NCI-H1048 (cell line): ENCODE measurements around the gene PLS3.
A peak's percentile ranks its signal among the peaks of the same experiment; 100 is the strongest.
"Not testable (repeated sequence)": the region's sequence is repeated elsewhere in the genome, so short reads cannot be mapped to it uniquely, and the experiment has no call there.

Experiments
- DNase-seq: peaks from one replicate; lab custom pipeline; 2025; lab: John Stamatoyannopoulos, UW

PLS3 gene

DNA sequence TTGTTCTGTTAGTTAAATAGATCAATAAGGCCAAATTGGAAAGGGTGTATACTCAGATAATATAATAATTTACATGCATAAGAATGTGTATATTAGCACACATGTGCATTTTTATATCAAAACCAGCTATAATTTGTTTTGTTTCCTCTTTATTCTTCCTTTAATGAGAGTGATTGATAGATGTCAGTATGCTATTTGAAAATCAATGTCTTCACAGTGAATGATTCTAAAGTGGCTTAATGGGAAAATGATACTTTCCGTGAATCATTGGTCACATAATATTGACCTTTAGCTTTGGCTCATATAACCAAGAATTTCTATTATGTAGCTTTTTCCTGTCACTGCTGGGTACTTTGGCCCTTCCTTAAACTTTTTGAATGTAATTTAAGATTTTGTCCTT is 48.6 kb downstream of the PLS3 start:
- DNase-seq: no peak

DNA sequence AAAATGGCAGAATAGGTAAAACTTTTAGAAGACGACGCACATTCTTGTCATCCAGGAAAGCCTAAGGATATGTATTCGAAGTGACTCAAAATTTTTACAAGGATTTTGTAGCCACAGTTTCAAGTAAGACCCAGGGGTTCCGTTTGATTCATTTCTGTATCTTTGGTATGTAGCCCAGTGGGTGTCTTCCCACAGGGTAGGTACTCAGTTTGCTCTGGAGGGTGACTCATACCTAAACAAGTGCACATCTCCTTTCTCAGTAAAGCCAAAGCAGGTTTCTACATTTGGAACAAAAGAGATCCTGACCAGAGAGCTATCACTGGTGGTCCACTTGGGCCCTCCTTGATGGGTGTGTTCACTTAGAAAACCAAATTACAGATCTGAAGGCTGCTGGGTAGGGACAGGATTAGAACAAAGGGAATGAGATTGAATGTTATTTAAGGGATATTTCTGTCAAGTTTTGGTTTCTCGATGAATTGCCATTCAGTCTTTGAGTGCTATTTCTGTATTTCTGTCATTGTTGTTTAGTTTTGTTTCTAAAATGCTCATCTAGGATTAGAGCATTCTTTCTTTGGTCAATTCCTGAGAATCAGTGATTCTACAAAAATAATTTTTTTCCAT is 56.1 kb downstream of the PLS3 start:
- DNase-seq: no peak

DNA sequence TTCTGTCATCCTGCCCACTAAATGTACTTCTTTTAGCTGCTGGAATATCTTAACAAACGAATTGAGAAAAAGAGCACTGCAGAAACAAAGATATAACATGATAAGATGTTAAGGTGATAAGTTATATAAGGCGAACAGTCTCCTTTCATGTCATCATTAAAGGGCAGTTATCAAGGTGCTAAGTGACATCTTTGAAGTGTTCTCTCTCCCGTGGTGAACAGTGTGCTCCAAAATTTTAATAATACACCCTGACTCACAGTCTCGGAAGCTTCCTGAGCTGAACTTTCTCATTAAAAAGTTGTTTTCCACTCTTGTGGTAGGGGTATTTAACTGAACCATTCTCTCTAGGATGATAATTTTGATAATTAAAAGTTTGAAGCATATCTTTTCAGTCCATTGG is 61.6 kb downstream of the PLS3 start:
- no peak for DNase-seq

DNA sequence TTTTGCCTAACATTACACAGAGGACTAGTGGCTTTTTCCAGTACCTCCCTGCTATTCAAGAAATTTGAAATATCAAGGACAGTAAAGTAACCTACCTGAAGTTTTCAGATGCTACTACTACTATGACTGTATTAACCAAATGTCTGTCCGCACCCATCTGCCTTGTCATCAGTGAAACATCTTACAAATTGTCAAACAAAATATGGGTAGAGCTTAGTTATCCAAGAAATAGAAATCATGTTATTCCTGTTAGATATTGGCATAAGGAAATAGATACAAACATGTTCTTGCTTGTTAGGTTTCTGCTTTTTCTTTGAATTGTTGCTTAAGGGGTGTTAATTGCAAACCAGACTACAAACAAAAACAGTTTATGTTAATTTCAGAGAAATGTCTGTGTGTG is 63.9 kb downstream of the PLS3 start:
- DNase-seq: no peak

DNA sequence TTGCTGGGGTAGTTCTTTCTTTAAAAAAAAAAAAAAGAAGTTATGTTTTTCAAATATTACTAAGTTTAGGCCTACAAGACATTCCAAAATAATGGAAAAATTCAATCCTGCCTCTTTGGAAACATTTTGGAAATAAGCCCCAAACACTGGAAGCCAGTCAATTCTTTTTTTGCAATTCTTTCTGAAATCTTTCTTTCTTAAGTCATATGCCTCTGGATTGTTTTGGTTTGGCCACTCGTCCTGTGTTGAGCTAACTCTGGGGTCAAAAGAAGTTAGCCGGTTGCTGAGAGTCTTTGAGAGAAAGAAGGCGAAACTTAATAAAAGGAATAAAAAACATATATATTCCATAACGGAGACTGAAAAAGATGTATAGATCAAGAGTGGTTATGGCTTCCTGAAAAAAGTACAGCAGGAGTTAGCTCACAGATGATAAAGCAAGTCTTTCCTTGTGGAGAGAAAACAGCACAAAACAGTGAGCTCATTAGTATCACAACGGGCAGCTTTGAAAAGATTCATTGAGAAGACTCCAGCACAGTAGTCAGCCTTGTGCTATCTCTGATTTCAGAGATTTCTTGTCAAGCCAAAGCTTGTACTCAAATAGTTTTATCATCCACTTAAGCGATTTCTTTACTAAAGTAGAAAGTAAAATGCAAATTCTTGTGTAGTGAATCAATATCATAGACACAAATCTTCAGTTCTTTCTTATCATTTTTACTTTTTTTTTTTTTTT is 64.8 kb downstream of the PLS3 start:
- DNase-seq: no peak

DNA sequence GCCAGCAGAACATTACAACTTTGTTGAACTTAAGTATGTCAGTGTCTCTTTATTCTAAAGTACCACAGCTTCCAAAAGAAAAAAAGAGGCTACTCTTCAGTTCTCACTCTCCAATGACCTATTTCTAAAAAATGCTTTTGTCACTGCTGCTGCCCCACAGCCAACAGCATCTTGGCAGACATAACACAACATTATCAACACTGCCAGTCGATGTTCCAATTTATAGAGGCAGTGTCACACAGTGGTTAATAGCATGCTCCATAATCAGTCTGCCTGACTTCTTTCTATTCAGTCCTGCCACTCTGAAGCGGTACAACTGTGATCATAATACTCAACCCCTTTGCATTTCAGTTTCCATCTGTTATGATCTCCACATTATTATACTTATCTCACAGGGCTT is 69.2 kb downstream of the PLS3 start:
- no peak for DNase-seq

DNA sequence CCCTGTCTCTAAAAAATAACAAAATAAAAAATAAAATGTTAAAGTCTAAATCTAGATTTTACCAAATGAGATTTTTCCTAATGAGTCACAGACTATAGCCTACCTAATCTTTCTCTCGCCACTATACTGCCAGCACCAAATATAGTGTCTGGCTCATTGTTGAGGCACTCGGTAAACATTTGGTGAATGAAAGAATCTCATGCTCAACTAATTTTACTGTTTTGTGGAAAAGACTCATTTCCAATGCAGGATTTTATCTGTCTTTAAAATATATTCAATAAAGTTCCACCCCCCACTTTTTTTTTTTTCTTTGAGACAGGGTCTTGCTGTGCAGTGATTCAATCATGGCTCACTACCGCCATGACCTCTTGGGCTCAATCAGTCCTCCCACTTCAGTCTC is 71.5 kb downstream of the PLS3 start:
- DNase-seq: no peak

DNA sequence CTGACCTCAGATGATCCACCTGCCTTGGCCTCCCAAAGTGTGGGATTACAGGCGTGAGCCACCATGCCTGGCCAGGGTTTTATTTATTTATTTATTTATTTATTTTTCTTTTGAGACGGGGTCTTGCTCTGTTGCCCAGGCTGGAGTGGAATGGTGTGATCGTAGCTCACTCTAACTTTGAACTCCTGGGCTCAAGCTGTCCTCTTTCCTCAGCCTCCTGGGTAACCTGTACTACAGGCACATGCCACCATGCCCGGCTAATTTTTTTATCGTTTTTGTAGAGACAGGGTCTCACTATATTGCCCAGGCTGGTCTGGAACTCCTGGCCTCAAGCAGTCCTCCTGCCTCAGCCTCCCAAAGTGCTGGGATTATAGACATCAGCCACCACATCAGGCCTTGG is 72.4 kb downstream of the PLS3 start:
- DNase-seq: not testable (repeated sequence)

DNA sequence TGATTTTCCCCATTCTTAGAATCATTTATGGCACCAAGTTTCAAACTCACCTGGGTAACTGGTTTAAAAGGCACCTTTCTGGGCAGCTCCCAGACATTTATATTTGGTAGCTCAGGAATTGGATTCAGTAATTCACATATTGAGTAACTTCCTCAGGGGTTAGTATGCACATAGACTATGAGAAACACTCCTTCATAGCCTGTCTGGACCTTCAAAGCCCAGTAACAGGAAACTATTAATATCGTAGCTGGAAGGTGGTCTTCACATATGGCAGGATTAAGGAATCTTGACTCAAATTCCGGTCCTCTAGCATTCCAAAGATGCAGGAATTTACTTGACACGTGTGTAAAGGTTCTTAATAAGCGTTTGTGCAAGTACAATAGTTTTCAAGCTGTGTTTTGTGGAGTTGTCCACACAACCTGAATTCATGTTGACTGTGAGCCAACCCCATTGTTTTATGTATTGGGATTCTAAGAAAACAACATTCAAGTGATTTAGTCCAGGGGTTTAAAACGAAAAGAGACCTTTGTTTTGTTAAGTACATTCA is 78.4 kb downstream of the PLS3 start:
- no peak for DNase-seq

DNA sequence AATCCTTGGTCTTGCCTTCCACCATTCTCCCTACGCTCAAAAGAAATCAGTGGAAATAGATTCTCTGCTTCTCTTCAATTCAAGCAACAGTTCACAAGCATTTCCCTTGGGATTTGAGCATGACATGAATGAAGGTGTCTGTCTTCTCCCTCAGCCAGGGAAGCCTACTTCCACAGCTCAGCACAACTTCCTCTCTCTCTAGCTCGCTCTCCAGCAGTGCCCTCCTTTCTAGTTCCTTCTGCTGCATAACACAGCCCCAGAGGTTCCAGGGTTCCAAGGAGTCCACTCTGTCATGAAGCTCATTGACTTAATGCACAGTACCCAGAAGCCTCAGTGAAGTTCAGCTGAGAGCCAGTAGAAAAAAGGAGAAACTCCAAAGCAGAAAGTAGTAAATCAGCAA is 81.3 kb downstream of the PLS3 start:
- no peak for DNase-seq

DNA sequence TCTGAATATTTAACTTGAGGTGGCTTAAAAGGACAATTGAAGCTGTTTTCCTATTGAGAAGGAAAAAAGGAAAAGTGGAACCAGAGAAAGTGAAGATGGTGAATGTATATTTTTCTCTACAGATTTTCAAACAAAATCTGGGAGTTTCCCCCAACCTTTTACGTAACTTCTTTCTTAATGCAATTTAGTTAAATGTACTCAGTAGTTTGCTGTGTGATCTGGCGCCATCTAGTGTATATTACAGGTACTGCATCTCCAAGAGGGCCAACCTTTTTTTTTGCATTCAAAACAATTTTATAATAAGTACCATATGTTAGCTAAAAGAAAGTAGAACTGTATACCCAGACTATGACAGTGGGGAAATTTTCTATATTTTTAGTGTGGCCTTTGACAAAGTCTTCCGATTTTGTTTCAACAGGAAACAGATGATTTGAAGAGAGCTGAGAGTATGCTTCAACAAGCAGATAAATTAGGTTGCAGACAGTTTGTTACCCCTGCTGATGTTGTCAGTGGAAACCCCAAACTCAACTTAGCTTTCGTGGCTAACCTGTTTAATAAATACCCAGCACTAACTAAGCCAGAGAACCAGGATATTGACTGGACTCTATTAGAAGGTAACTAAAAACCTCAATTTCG is 82.0 kb downstream of the PLS3 start:
- no peak for DNase-seq

DNA sequence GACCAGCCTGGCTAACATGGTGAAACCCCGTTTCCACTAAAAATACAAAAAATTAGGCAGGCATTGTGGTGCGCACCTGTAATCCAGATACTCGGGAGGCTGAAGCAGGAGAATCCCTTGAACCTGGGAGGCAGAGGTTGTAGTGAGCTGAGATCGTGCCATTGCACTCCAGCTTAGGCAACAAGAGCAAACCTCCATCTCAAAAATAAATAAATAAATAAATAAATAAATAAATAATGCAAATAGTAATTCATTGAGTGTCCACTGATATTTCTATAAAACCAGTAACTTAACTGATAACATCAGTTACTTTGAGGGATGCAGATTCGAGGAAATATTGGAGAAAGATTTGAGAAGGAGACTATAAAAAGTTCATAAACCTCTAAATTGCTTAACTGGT is 83.4 kb downstream of the PLS3 start:
- not testable (repeated sequence) for DNase-seq

DNA sequence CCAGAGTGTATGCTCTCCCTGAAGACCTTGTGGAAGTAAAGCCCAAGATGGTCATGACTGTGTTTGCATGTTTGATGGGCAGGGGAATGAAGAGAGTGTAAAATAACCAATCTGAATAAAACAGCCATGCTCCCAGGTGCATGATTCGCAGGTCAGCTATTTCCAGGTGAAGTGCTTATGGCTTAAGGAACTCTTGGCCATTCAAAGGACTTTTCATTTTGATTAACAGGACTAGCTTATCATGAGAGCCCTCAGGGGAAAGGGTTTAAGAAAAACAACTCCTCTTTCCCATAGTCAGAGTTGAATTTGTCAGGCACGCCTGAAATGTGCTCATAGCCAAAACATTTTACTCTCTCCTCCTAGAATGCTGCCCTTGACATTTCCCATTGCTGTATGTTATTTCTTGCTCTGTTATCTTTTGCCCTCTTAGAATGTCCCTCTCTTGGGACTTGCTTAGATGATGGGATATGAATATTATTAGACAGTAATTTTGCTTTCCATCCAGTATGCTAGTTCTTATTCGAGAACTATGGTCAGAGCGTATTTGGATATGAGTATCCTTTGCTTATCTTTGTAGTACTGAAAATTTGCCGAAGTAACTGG is 88.6 kb downstream of the PLS3 start:
- no peak for DNase-seq

DNA sequence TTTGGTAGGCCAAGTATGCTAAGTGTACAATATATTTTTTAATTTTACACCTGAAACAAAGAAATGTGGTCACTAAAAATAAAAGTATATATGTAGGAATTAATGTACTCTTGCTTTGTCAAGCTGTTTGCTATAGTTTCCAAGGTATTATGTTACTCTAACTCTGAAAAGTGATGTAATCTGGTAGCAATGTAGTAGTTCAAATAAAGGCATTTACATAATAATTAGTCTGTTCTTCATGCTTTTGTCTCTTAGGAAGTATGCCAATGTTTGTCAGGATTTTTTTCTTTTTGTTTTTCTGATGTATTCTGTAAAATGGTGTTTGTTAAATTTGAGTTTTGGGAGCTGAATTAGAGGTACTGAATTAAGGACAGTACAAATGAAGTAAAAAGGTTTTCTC is 89.5 kb downstream of the PLS3 start:
- DNase-seq: no peak

DNA sequence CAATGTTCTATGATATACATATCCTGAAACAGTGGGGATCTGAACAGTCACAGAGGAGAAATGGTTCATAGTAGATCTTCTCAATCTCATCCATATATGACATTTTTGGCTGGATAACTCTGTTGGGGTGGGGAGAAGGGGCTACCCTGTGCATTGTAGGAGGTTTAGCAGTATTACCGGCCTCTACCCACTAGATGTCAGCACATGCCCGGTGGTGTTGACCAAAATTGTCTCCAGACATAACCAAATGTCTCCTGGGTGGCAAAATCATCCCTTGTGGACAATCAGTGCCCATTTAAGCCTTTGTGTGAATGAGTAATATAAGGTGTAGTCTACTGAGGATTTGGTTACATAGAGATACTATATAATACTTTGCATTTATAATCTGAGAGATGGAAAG is 89.9 kb downstream of the PLS3 start:
- DNase-seq: no peak

DNA sequence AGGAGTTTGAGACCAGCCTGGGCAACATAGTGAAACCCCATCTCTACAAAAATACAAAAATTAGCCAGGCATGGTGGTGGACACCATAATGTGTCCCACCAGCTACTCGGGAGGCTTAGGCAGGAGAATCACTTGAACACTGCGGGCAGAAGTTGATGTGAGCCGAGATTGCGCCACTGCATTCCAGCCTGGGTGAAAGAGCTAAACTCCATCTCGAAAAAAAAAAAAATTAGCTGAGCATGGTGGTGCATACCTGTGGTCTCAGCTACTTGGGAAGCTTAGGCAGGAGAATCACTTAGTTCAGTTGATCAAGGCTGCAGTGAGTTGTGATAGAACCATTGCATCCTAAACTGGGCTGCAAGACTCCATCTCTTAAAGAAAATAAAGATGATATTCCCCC is 91.2 kb downstream of the PLS3 start:
- no peak for DNase-seq

DNA sequence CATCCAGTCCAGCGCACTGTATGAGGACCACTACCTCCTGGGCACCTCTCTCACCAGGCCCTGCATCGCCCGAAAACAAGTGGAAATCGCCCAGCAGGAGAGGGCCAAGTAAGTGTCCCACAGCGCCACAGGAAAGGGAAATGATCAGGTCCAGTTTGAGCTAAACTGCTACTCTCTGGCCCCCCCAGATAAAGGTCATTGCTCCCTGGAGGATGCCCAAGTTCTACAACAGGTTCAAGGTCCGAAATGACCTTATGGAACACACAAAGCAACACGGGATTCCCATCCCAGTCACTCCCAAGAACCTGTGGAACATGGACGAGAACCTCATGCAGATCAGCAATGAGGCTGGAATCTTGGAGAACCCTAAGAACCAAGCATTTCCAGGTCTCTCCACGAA is 104.1 kb downstream of the PLS3 start:
- DNase-seq: no peak

DNA sequence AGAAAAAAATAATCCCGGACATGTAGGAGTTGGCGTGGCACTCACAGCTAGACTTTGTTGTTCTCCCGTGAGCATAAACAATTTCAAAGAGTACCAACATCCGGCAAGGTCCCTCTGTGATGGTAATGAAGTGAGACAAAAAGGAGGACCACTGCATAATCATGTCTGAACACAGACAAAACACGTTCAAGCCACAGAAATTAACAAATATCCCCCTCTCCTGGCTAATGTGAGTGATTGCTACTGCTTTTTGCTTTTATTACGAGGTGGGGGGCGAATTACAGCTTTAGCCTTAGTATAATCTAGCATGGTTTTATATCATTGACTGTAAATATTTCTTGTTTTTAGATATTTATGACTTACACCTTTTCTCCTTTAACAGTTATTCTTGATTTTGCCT is 118.5 kb downstream of the PLS3 start:
- DNase-seq: no peak

DNA sequence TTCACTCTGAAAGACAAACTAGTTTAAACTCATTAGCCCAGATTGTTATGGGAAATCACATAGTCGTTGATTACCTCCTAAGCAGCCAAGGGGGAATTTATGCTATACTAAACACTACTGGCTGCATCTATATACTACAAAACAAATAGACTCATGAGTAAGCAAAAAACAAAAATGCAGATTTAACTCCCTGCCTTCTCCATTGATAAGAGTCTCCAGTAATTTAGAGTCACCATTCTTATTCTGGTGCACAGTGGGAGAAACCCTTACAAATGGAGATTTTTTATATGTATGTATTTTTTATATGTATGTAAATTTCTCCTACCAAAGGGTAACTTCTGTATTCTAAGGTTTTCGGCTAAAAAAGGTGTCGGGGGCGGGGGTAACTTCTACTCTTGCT is 126.6 kb downstream of the PLS3 start:
- no peak for DNase-seq

DNA sequence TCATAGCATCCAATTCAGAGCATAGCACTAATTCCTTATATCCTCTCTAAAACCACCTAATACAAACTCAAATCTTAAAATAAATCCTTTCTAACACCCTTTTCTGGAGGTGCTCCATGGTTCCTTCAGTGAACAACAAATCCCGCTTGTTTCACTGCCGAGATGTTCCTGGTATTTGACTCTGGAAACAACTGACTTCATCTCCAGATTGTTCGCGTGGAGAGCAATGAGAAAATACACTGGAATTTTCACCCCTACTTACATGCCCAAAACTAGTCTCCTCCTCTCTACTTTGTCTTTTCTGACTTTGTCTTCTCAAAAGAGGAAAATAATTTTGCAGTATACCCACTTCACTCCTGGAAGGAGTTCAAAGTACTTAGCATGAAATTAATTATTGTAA is 129.0 kb downstream of the PLS3 start:
- no peak for DNase-seq

DNA sequence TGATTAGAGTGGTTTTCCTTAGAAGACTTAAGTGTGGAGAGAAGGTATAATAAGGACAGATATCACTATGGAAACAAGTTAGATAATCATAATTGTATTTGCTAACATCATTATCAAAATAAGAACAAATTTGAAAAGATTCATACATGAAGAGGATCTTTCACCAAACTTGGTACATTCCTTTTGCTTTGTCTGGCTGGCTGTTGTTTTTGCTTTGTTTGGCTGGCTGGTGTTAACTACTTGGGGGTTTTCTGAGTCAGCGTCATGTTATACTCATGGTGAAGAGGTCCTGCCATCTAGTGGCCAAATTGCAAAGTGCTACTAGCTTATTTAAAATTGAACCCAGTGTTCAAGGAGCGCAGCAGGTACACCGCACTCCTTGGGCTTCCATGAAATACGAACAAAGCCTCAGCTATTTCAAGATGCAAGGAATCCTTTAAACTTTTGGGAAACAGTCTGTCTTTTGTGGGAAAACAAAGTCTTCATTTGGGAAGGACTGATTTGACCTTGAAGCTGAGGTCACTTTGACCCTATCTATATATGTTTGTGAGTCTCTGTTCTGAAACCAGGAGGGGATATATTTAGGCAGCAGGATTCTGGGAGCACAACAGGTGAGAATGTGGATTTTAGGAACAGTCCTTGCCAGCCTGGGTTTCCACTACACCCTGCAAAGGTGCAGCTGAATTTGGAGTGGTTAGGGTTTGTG is 129.7 kb downstream of the PLS3 start:
- DNase-seq: peak; percentile 31

DNA sequence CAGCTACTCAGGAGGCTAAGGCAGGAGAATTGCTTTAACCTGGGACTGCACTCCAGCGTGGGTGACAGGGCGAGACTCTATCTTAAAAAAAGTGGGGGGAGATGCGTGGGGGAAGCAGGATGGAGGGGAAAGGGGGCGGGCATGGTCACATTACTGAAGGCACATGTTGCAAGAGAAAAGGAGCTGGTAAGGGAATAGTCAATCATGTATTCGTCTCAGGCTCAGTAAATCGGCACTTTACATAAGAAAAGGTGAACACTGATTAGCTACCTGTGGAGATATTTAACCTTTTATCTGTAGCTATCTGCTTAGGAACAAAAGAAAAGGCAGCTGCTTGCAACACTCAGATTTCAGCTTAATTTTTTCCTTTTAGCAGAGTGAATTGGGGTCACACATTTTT is 132.5 kb downstream of the PLS3 start:
- DNase-seq: no peak
